Amniotic stem cell (primary cell): ENCODE measurements around the gene HERC4.
"Not testable (repeated sequence)": the region's sequence is repeated elsewhere in the genome, so short reads cannot be mapped to it uniquely, and the experiment has no call there.

ENCODE experiments used
- DNase-seq: peaks from one replicate; lab custom pipeline; 2025; lab: John Stamatoyannopoulos, UW

The HERC4 gene

DNA sequence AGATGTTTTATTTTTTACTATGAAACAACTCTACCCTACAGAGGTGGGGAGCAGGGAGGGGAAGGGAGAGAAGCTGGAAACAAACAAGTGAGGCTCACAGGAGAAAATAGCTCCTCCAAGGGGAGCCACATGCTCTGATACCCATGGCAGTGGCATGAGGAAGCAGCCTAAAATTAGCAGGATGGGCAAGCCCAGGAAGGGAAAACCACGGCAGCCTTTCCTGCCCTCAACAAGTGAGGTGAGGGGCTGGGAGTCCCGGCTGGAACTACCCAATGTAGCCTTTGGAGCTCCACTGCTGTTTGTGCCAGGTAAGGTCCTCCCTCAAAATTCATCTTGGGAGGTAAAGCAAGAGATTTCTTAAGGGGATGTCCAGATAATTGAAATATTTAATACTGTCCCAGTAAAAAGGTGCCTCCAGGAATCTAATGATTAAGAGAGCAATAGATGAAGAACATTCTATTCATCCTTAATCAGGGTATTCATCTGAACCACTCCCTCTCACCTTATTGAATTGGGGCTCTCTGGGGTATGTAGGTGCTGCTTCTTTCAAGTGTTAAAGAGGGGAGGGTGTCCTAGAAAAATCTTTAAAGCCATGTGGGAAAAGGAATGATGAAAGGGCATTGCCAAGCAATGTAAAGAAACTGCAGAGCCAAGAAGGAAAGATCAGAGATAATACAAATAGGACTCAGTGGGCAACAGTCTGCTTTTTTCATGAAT, 12.8 kb upstream of the HERC4 start:
- DNase-seq = no peak

DNA sequence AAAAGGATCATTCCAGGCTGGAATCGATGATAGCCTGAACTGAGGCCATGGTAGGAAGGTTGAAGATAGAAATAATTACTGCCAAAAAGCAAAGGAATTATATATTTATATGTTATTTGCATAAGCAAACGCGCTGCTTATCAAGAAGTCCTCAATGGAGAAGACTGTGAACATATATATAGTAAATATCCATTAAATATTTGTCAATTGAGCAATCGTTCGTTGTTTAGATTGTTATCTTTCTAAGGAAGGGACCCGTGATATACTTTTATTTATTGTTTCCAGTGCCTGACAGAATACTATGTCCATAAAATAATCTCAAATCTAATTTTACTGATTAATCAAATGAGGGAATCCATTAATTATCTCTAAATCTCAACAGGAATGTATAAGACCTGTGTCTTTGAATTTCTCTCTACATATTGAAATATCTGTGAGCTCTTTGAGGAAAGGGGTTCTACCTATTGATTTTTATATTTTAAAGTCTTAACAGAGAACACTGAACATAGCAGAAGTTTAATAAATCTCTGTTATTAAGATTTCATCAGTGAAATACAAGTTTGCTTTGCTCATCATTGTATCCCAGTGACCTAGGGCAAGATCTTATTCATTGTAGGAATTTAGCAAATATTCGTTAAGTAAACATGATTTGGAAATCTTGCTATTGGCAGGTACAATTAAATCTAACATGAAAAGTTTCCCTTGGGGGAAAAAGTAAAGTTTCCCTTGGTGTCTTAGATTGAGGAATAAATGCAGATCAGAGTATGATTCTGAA, 12.0 kb upstream of the HERC4 start:
- no peak for DNase-seq

- DNase-seq = no peak
Observed at GRCh38 chr10:68086011-68086410, 10.9 kb upstream of the HERC4 start.

DNA sequence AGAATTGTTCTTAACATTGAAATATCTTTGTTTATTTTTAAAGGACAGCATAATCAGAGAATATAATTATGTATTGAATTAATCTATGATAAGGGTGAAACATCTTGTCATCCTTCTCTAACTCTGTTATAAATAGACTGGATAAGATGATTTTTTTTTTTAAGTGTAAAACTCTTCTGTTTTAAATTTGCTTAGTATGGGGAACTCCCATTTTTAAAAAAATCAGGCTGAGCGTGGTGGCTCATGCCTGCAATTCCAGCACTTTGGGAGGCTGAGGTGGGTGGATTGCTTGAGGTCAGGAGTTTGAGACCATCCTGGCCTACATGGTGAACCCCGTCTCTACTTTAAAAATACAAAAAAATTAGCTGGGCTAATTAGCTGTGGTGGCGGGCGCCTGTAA, 9.4 kb upstream of the HERC4 start:
- DNase-seq = no peak

GRCh38 chr10:68083953-68084352, 8.9 kb upstream of the HERC4 start:
- no peak for DNase-seq

- DNase-seq = peak; percentile 21
Observed at GRCh38 chr10:68082872-68083271, 7.8 kb upstream of the HERC4 start.

DNA sequence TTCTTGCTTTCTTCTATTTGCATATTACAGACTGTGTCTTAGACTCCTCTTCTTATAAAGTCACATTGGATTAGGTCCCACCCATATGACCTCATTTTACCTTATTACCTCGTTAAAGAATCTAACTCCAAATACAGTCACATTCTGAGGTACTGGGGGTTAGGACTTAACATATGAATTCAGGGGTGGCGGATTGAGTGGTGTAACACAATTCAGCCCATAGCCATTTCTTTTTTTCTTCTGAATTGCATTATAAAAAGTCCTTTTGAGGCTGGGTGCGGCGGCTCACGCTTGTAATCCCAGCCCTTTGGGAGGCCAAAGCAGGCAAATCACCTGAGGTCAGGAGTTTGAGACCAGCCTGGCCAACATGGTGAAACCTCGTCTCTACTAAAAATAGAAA, 6.8 kb upstream of the HERC4 start:
- DNase-seq = no peak

DNA sequence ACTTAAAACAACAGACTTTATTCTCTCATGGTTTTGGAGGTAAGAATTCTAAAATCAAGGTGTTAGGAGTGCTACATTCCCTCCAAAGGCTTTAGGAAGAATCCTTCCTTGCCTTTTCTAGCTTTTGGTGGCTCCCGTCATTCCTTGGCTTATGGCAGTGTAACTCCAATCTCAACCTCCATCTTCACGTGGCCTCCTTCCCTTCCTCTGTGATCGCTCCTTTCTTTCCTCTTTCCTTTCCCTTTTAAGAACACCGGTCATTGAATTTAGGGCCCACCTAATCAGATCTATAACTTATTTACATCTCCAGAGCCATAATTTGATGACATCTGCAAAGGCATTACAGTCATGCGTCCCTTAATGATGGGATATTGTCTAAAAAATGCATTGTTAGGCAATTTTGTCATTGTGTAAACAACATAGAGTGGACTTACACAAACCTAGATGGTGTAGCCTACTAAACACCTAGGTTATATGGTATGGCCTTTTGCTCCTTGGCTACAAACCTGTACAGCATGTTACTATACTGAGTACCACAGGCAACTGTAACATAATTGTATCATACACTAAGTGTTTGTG, 5.9 kb upstream of the HERC4 start:
- DNase-seq = no peak

- no peak for DNase-seq
Observed at GRCh38 chr10:68079434-68079833, 4.4 kb upstream of the HERC4 start.

- DNase-seq = no peak
Observed at GRCh38 chr10:68077026-68077425, 1.9 kb upstream of the HERC4 start.

- not testable (repeated sequence) for DNase-seq
Observed at GRCh38 chr10:68076081-68076480, 998 bp upstream of the HERC4 start.

DNA sequence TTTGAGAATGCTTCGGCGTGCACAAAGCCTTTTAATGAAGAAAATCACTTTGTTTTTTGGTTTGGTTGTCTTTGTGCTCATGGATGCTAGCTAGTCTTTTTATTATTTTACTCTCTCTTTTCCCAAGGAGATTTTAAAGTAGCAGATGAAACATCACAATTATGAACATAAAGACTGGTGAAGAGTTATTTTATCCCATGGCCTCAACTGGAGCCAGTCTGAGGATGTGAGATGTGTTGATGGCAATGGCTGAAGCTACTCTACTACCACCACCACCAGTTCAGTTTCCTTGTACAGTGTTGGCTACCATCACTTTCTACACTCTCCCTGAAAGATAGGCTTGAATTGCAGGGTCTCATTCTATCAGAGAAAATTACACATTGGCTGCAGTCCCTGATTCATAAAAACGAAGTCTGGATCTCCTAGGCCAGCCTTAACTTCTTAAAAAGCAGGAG, 494 bp upstream of the HERC4 start:
- DNase-seq = no peak

- DNase-seq = no peak
Observed at GRCh38 chr10:68074031-68074774, 880 bp downstream of the HERC4 start.

- no peak for DNase-seq
Observed at GRCh38 chr10:68073631-68074030, 1.5 kb downstream of the HERC4 start.

- no peak for DNase-seq
Observed at GRCh38 chr10:68067508-68067907, 7.6 kb downstream of the HERC4 start.

- no peak for DNase-seq
Observed at GRCh38 chr10:68067029-68067428, 8.1 kb downstream of the HERC4 start.

DNA sequence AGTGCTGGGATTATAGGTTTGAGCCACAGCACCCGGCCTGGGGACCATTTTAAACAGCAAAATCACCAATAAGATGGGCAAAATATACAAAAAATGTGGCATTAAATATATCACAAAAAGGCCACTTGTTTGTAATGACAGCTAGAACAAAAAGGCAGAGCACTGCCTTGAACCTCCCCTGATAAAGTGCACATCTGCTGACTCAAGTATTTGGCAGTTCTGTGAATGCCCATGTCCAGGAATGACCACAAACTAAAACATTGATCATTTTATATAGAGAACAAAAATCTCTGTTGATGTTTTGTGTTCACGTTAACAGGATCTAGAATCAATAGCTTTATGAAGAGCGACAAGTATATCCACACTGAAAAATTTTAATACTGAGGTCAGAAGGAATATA, 21.5 kb downstream of the HERC4 start:
- no peak for DNase-seq

GRCh38 chr10:68052463-68052862, 22.6 kb downstream of the HERC4 start:
- DNase-seq = no peak

- DNase-seq = no peak
Observed at GRCh38 chr10:68049289-68050078, 25.6 kb downstream of the HERC4 start.

- no peak for DNase-seq
Observed at GRCh38 chr10:68047554-68048327, 27.3 kb downstream of the HERC4 start.

DNA sequence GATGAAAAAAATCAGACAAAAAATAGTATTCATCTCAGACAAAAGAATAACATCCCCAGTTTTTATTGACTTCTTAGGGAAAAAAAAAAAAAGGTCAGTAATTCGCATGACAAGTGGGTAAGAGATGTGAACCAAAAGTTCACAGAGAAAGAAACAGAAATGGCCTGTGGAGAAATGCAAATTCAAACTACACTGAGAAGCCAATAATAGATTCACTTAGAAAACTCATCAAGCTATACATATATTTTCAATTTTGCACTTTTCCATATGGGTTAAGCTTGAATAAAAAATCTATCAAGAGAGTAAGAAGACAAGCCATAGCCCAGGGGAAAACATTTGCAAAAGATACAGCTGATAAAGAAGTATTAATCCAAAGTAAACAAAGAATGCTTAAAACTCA, 28.0 kb downstream of the HERC4 start:
- no peak for DNase-seq
